Stimulated activated CD4-positive, alpha-beta T cell treated with anti-CD3 and anti-CD28 coated beads, Interleukin-4, amount 100 ng/mL, for 48 hours (primary cell): Measurements from ENCODE around the gene RYR3.

Experiments used
- DNase-seq, 2 donors: peaks; one replicate each; pipeline ENCODE4 v3.0.0-alpha.2; 2020; ENCODE audit warnings: low read depth in 2 of 2

Gene RYR3

GRCh38 chr15:33644304-33644703 lies 333.5 kb downstream of the RYR3 start:
- no peak for DNase-seq

GRCh38 chr15:33646744-33647143 lies 336.0 kb downstream of the RYR3 start:
- DNase-seq, result no peak

- peak in 1 of 2 donors; percentile 7 for DNase-seq
Measured at GRCh38 chr15:33649217-33649933, 338.6 kb downstream of the RYR3 start.

DNA sequence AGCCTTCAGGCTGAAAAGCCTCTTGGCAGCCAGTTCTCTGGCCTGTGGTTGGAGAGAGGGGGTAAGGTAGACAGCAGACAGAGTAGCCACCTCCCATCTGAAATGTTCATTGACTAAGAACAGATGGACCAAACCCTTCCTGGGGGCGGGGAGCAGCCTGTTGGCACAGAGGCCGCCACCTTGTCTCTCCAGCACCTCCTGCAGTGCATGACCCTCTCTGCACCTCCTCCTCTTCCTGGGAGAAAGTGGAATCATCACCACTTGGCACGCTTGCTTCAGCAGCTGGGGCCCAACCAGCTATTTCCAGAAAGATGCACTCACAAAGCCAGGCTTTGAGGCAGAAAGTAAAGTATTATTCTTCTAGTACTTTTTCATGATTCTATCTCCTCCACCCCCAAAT lies 344.1 kb downstream of the RYR3 start:
- DNase-seq, result no peak

GRCh38 chr15:33655488-33655887 lies 344.7 kb downstream of the RYR3 start:
- DNase-seq, result no peak

DNA sequence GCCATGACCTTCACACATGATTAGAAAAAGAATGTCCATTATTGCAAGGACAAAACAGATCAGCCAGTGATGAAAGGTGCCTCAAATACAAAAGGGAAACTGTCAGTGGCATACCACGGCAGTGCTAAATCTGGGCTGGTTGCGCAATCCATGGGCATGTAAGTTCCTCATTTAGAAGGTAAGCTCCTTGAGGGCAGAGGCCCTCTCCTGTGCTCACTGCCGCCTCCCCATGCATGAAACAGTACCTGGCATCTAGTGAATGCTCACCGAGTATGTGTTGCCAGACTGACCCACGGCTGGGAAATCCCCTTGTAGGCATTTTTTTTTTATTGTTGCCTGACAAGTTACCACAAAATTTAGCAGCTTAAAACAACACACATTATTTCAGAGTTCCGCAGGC lies 345.4 kb downstream of the RYR3 start:
- DNase-seq, result no peak

- DNase-seq, result no peak
Measured at GRCh38 chr15:33660151-33660550, 349.4 kb downstream of the RYR3 start.

GRCh38 chr15:33662014-33662413 lies 351.2 kb downstream of the RYR3 start:
- no peak for DNase-seq

DNA sequence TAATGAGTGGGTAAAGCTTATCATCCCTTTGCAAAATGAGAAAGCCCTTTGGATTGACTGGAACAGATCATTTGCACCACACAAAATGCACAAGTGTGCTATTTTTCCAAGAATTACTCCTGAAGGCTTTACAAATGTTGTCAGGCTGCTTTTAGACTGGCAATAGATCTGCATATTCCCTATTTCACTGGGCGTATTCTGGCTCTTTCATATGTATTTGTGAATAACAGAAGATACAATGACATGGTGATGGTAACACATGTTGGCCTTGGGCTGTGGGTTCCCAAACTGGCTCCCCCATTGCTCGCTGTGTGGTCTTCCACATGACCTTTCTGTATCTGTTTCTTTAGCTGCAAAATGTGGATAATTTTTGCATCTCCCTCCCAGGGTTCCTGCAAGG lies 354.2 kb downstream of the RYR3 start:
- no peak for DNase-seq

GRCh38 chr15:33670567-33670966 lies 359.8 kb downstream of the RYR3 start:
- no peak for DNase-seq

- no peak for DNase-seq
Measured at GRCh38 chr15:33671456-33671855, 360.7 kb downstream of the RYR3 start.

GRCh38 chr15:33675246-33675645 lies 364.5 kb downstream of the RYR3 start:
- DNase-seq, result peak in 1 of 2 donors; percentile 2

DNA sequence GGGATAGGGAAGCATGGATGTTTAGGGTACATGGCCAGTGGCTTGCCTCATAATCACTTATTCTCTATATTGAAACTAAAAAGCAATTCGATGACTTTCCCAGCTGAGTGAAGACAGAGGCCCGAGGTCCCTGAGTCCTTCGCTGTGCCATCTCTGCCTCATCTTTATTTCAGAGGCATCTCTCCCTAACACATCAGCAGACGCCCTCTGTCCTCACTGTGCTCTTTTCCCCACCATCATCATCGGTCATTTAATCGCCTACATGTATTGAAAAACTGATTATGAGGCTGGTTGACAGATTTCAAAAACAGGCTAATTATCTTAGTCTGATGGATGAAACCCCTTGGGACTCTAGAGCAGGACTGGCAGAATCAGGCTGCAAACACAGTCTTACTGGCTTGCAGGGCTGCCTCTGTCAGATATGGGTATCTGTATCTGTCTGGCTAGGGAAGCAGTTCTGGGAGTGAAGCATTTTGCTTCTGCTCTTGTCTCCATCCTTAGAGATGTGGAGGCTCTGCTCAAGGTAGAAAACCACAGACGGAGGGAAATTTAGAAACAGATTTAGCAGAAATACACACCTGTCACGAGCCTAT lies 366.6 kb downstream of the RYR3 start:
- no peak for DNase-seq

DNA sequence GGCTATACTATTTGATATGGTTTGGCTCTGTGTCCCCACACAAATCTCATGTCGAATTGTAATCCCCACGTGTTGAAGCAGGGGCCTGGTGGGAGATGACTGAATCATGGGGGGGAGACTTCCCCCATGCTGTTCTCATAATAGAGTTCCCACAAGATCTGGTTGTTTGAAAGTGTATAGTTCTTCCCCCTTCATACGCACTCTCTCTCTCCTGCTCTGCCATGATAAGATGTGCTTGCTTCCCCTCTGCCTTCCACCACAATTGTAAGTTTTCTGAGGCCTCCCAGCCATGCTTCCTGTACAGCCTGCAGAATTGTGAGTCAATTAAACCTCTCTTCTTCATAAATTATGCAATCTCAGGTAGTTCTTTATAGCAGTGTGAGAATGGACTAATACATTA lies 367.4 kb downstream of the RYR3 start:
- DNase-seq, result no peak

GRCh38 chr15:33678602-33679001 lies 367.8 kb downstream of the RYR3 start:
- DNase-seq, result no peak

DNA sequence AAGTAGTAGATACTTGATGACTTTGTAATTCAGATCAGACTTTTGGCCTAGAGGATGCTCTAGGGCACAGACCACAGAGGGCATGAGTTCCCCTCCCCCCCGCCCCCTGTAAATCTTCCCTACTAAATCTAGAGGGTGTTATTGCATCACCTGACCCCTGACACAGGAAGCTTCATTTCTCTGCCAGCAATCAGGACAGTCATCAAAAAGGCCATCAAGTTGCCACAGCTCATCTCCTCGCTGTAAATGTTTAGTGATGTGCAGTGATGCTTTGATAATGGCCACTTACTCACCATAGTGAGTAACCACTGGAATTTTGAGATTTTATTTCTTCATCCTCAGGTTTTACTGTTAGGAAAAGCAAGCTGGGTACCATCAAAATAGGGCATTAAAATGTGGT lies 368.3 kb downstream of the RYR3 start:
- no peak for DNase-seq

GRCh38 chr15:33680336-33680735 lies 369.6 kb downstream of the RYR3 start:
- no peak for DNase-seq

- DNase-seq, result no peak
Measured at GRCh38 chr15:33693166-33693800, 382.5 kb downstream of the RYR3 start.

GRCh38 chr15:33698126-33698525 lies 387.4 kb downstream of the RYR3 start:
- no peak for DNase-seq

DNA sequence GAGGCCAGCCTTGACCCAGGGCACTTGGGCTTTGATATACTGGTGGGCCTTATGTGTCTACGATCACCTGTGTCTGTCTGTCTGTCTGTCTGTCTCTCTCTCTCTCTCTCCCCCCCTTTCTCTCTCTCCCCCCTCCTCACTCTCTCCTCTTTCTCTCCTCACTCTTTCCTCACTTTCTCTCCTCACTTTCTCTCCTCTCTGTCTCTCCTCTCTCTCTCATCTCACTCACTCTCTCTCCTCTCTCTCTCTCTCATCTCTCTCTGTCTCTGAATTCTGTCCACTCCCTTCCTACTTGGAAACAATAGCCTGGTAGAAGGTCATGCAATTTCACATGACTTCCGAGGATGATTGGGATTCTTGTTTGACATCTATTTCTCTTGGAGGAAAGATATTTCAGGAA lies 388.4 kb downstream of the RYR3 start:
- DNase-seq, result no peak

- DNase-seq, result no peak
Measured at GRCh38 chr15:33699691-33700447, 389.1 kb downstream of the RYR3 start.

DNA sequence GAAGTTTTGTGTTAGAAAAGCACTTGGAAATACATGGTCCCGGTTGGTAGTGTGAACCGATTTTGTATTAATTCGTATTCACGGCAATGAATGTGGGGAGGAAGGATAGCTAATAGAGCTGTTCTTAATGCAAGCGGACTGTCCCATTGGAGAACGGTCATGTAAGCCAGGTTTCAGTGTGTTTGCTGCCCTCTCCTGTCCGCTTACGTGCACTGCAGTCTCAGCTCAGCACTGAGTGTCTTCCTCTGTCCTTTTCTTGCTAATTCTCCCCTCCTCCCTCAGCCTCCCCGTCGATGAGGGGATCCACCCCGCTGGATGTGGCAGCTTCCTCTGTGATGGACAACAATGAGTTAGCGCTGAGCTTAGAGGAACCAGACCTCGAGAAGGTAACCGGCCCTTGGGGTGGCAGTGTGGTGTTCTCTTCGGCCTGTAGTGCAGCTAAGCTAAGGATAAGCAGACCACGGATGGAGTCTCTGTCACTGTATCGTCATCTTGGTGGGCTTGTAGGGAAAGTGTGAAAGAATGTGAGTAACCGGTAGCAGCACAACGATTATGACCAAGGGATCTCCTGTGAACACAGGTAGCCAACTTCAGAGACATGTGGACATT lies 390.0 kb downstream of the RYR3 start:
- peak; percentile 38 to 53 for DNase-seq
